Activated T-cell treated with anti-CD3 and anti-CD28 coated beads for 4 hours (primary cell): Measurements from ENCODE around the gene GRHPR.

Experiments
- DNase-seq: peaks from one replicate; pipeline ENCODE4 v3.0.0-alpha.2; 2020

The GRHPR gene

GRCh38 chr9:37399336-37399735, 23.2 kb upstream of the GRHPR start:
- DNase-seq: no peak

- DNase-seq: no peak
Observed at GRCh38 chr9:37404590-37404989, 17.9 kb upstream of the GRHPR start.

GRCh38 chr9:37405350-37405749, 17.1 kb upstream of the GRHPR start:
- DNase-seq: no peak

GRCh38 chr9:37405764-37406380, 16.6 kb upstream of the GRHPR start:
- DNase-seq: no peak

- DNase-seq: no peak
Observed at GRCh38 chr9:37406603-37407401, 15.7 kb upstream of the GRHPR start.

GRCh38 chr9:37407468-37407867, 15.0 kb upstream of the GRHPR start:
- no peak for DNase-seq

- peak; percentile 21 for DNase-seq
Observed at GRCh38 chr9:37408933-37409710, 13.4 kb upstream of the GRHPR start.

GRCh38 chr9:37410354-37410861, 12.1 kb upstream of the GRHPR start:
- DNase-seq: no peak

GRCh38 chr9:37410969-37411785, 11.3 kb upstream of the GRHPR start:
- no peak for DNase-seq

GRCh38 chr9:37412431-37413151, 9.9 kb upstream of the GRHPR start:
- no peak for DNase-seq

- DNase-seq: no peak
Observed at GRCh38 chr9:37413311-37413710, 9.2 kb upstream of the GRHPR start.

- no peak for DNase-seq
Observed at GRCh38 chr9:37414503-37414943, 8.0 kb upstream of the GRHPR start.

- DNase-seq: peak; percentile 72
Observed at GRCh38 chr9:37415011-37415719, 7.3 kb upstream of the GRHPR start.

GRCh38 chr9:37417252-37417803, 5.2 kb upstream of the GRHPR start:
- DNase-seq: no peak

GRCh38 chr9:37417857-37418618, 4.5 kb upstream of the GRHPR start:
- DNase-seq: no peak

- DNase-seq: no peak
Observed at GRCh38 chr9:37419204-37419603, 3.3 kb upstream of the GRHPR start.

GRCh38 chr9:37420271-37421215, 2.0 kb upstream of the GRHPR start:
- no peak for DNase-seq

- no peak for DNase-seq
Observed at GRCh38 chr9:37421914-37422288, 595 bp upstream of the GRHPR start.

GRCh38 chr9:37423508-37423907, 1.0 kb downstream of the GRHPR start:
- DNase-seq: no peak
